Measurements from ENCODE around the gene XPA.

DNA sequence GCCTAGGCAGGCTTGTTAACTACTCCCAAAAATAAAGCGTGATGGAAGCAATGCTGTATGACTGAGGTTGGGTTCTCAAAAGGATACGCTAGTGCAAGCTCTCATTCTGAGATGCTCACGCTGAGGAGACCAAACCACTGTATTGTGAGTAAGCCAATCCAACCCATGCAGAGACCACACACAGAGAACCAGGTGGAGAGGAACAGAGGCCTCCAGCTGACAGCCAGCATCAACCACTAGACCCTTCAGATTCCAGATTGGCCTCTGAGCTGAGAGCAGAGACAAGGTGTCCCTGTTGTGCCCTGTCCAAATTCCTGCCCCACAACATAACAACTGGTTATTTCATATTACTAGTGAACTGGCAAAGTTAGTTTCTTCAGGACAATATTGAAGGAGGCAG is 68.5 kb downstream of the XPA start:
- TF ChIP-seq RORB (CRISPR knock-in tag; IDR thresholded peaks at IDR 0.05) (no peak), PRRX2 (CRISPR knock-in tag; IDR thresholded peaks at IDR 0.05) (no peak), JUN (CRISPR knock-in tag; IDR thresholded peaks at IDR 0.05) (no peak), ZBTB21 (CRISPR knock-in tag; IDR thresholded peaks at IDR 0.05; ENCODE audit: borderline replicate concordance) (no peak), CBFB (CRISPR knock-in tag; IDR thresholded peaks at IDR 0.05; ENCODE audit: low read depth) (no peak), TEAD4 (CRISPR knock-in tag; IDR thresholded peaks at IDR 0.05) (no peak), NR1H2 (CRISPR knock-in tag; IDR thresholded peaks at IDR 0.05) (no peak), ESRRA (CRISPR knock-in tag; IDR thresholded peaks at IDR 0.05; ENCODE audit: borderline replicate concordance) (no peak), FOXP1 (CRISPR knock-in tag; IDR thresholded peaks at IDR 0.05; ENCODE audit: borderline replicate concordance) (no peak)
- TF ChIP-seq, protein P1, sequence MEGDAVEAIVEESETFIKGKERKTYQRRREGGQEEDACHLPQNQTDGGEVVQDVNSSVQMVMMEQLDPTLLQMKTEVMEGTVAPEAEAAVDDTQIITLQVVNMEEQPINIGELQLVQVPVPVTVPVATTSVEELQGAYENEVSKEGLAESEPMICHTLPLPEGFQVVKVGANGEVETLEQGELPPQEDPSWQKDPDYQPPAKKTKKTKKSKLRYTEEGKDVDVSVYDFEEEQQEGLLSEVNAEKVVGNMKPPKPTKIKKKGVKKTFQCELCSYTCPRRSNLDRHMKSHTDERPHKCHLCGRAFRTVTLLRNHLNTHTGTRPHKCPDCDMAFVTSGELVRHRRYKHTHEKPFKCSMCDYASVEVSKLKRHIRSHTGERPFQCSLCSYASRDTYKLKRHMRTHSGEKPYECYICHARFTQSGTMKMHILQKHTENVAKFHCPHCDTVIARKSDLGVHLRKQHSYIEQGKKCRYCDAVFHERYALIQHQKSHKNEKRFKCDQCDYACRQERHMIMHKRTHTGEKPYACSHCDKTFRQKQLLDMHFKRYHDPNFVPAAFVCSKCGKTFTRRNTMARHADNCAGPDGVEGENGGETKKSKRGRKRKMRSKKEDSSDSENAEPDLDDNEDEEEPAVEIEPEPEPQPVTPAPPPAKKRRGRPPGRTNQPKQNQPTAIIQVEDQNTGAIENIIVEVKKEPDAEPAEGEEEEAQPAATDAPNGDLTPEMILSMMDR (IDR thresholded peaks at IDR 0.05): no peak
- TF ChIP-seq, protein P2, sequence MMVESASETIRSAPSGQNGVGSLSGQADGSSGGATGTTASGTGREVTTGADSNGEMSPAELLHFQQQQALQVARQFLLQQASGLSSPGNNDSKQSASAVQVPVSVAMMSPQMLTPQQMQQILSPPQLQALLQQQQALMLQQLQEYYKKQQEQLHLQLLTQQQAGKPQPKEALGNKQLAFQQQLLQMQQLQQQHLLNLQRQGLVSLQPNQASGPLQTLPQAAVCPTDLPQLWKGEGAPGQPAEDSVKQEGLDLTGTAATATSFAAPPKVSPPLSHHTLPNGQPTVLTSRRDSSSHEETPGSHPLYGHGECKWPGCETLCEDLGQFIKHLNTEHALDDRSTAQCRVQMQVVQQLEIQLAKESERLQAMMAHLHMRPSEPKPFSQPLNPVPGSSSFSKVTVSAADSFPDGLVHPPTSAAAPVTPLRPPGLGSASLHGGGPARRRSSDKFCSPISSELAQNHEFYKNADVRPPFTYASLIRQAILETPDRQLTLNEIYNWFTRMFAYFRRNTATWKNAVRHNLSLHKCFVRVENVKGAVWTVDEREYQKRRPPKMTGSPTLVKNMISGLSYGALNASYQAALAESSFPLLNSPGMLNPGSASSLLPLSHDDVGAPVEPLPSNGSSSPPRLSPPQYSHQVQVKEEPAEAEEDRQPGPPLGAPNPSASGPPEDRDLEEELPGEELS (CRISPR knock-in tag; IDR thresholded peaks at IDR 0.05): no peak
- TF ChIP-seq, protein P3, sequence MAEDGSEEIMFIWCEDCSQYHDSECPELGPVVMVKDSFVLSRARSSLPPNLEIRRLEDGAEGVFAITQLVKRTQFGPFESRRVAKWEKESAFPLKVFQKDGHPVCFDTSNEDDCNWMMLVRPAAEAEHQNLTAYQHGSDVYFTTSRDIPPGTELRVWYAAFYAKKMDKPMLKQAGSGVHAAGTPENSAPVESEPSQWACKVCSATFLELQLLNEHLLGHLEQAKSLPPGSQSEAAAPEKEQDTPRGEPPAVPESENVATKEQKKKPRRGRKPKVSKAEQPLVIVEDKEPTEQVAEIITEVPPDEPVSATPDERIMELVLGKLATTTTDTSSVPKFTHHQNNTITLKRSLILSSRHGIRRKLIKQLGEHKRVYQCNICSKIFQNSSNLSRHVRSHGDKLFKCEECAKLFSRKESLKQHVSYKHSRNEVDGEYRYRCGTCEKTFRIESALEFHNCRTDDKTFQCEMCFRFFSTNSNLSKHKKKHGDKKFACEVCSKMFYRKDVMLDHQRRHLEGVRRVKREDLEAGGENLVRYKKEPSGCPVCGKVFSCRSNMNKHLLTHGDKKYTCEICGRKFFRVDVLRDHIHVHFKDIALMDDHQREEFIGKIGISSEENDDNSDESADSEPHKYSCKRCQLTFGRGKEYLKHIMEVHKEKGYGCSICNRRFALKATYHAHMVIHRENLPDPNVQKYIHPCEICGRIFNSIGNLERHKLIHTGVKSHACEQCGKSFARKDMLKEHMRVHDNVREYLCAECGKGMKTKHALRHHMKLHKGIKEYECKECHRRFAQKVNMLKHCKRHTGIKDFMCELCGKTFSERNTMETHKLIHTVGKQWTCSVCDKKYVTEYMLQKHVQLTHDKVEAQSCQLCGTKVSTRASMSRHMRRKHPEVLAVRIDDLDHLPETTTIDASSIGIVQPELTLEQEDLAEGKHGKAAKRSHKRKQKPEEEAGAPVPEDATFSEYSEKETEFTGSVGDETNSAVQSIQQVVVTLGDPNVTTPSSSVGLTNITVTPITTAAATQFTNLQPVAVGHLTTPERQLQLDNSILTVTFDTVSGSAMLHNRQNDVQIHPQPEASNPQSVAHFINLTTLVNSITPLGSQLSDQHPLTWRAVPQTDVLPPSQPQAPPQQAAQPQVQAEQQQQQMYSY (CRISPR knock-in tag; IDR thresholded peaks at IDR 0.05): no peak
- TF ChIP-seq, protein P4, sequence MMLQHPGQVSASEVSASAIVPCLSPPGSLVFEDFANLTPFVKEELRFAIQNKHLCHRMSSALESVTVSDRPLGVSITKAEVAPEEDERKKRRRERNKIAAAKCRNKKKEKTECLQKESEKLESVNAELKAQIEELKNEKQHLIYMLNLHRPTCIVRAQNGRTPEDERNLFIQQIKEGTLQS (CRISPR knock-in tag; conservative IDR thresholded peaks at IDR 0.05): no peak

Data from WTC11 (cell line).